ENCODE results near the gene WDFY4.

WDFY4 gene

GRCh38 chr10:48958598-48959190 lies 274.0 kb downstream of the WDFY4 start:
- Histone ChIP-seq H3K79me2 (ENCODE audit: control insufficient read depth, insufficient read depth, low read length) (no peaks in the 10 kb centered on the region), H3K27me3 (ENCODE audit: insufficient read depth, low read length, poor library complexity) (no peaks in the 10 kb centered on the region), H3K4me2 (ENCODE audit: low read length) (no peak overlapping the region), H2BK120ac (ENCODE audit: low read depth, low read length) (no peak overlapping the region), H4K5ac (ENCODE audit: low read length) (no peak overlapping the region), H3K9ac (ENCODE audit: low read length) (no peak overlapping the region), H4K8ac (ENCODE audit: low read depth, low read length) (no peak overlapping the region), H3K36me3 (ENCODE audit: control insufficient read depth, insufficient read depth, low read length) (no peaks in the 10 kb centered on the region), H3K27ac (ENCODE audit: low read depth, low read length) (no peak overlapping the region), H3K18ac (ENCODE audit: low read length) (no peak overlapping the region), H3K4me3 (ENCODE audit: low read length) (no peak overlapping the region), H2BK5ac (ENCODE audit: low read length) (no peak overlapping the region), H3K4me1 (ENCODE audit: control insufficient read depth, low read depth, low read length) (no peaks in the 10 kb centered on the region), H2BK15ac (replicated peaks; ENCODE audit: low read depth) (no peak overlapping the region), H3K4ac (ENCODE audit: low read depth, low read length) (no peak overlapping the region), H3K23ac (ENCODE audit: low read length) (no peak overlapping the region), H3K56ac (ENCODE audit: low read length) (no peak overlapping the region), H2AK5ac (ENCODE audit: low read length) (no peak overlapping the region), H3K79me1 (ENCODE audit: low read length) (no peaks in the 10 kb centered on the region)
- WGBS (ENCODE audit: extremely low coverage, insufficient coverage, low lambda C conversion rate), result no CpG with 5 or more reads among the region's 1 CpG
- DNase-seq, result no peak

- H2BK120ac ChIP-seq (ENCODE audit: low read depth, low read length), result no peak overlapping the region
- H2AK5ac ChIP-seq (ENCODE audit: low read length), result no peak overlapping the region
- H3K27ac ChIP-seq (ENCODE audit: low read depth, low read length), result no peak overlapping the region
- no peak overlapping the region for H3K23ac ChIP-seq (ENCODE audit: low read length)
- no peaks in the 10 kb centered on the region for H3K36me3 ChIP-seq (ENCODE audit: control insufficient read depth, insufficient read depth, low read length)
- H3K56ac ChIP-seq (ENCODE audit: low read length), result no peak overlapping the region
- WGBS (ENCODE audit: extremely low coverage, insufficient coverage, low lambda C conversion rate), result no CpG with 5 or more reads among the region's 1 CpG
- H2BK5ac ChIP-seq (ENCODE audit: low read length), result no peak overlapping the region
- no peaks in the 10 kb centered on the region for H3K79me2 ChIP-seq (ENCODE audit: control insufficient read depth, insufficient read depth, low read length)
- no peaks in the 10 kb centered on the region for H3K4me1 ChIP-seq (ENCODE audit: control insufficient read depth, low read depth, low read length)
- no peaks in the 10 kb centered on the region for H3K27me3 ChIP-seq (ENCODE audit: insufficient read depth, low read length, poor library complexity)
- no peak overlapping the region for H4K8ac ChIP-seq (ENCODE audit: low read depth, low read length)
- no peak overlapping the region for H3K4me3 ChIP-seq (ENCODE audit: low read length)
- H3K18ac ChIP-seq (ENCODE audit: low read length), result no peak overlapping the region
- no peak overlapping the region for H2BK15ac ChIP-seq (replicated peaks; ENCODE audit: low read depth)
- no peak for DNase-seq
- no peak overlapping the region for H3K4ac ChIP-seq (ENCODE audit: low read depth, low read length)
- no peak overlapping the region for H3K9ac ChIP-seq (ENCODE audit: low read length)
- no peaks in the 10 kb centered on the region for H3K79me1 ChIP-seq (ENCODE audit: low read length)
- no peak overlapping the region for H4K5ac ChIP-seq (ENCODE audit: low read length)
- no peak overlapping the region for H3K4me2 ChIP-seq (ENCODE audit: low read length)
Observed at GRCh38 chr10:48964038-48964437, 279.4 kb downstream of the WDFY4 start.

GRCh38 chr10:48965460-48965859 lies 280.8 kb downstream of the WDFY4 start:
- no peaks in the 10 kb centered on the region for H3K79me1 ChIP-seq (ENCODE audit: low read length)
- H3K4me1 ChIP-seq (ENCODE audit: control insufficient read depth, low read depth, low read length), result no peaks in the 10 kb centered on the region
- H3K36me3 ChIP-seq (ENCODE audit: control insufficient read depth, insufficient read depth, low read length), result no peaks in the 10 kb centered on the region
- WGBS (ENCODE audit: extremely low coverage, insufficient coverage, low lambda C conversion rate), result no CpG with 5 or more reads among the region's 4 CpGs
- no peak overlapping the region for H3K27ac ChIP-seq (ENCODE audit: low read depth, low read length)
- no peak overlapping the region for H4K8ac ChIP-seq (ENCODE audit: low read depth, low read length)
- H4K5ac ChIP-seq (ENCODE audit: low read length), result no peak overlapping the region
- H3K4ac ChIP-seq (ENCODE audit: low read depth, low read length), result no peak overlapping the region
- DNase-seq, result peak; percentile 37
- H3K4me2 ChIP-seq (ENCODE audit: low read length), result no peak overlapping the region
- no peak overlapping the region for H2AK5ac ChIP-seq (ENCODE audit: low read length)
- no peaks in the 10 kb centered on the region for H3K27me3 ChIP-seq (ENCODE audit: insufficient read depth, low read length, poor library complexity)
- H2BK15ac ChIP-seq (replicated peaks; ENCODE audit: low read depth), result no peak overlapping the region
- H3K79me2 ChIP-seq (ENCODE audit: control insufficient read depth, insufficient read depth, low read length), result no peaks in the 10 kb centered on the region
- H3K9ac ChIP-seq (ENCODE audit: low read length), result no peak overlapping the region
- H2BK5ac ChIP-seq (ENCODE audit: low read length), result no peak overlapping the region
- H3K56ac ChIP-seq (ENCODE audit: low read length), result no peak overlapping the region
- H3K4me3 ChIP-seq (ENCODE audit: low read length), result no peak overlapping the region
- no peak overlapping the region for H3K18ac ChIP-seq (ENCODE audit: low read length)
- H3K23ac ChIP-seq (ENCODE audit: low read length), result no peak overlapping the region
- no peak overlapping the region for H2BK120ac ChIP-seq (ENCODE audit: low read depth, low read length)

GRCh38 chr10:48968036-48968435 lies 283.4 kb downstream of the WDFY4 start:
- Histone ChIP-seq H3K9ac (ENCODE audit: low read length) (no peak overlapping the region), H2BK5ac (ENCODE audit: low read length) (no peak overlapping the region), H3K27ac (ENCODE audit: low read depth, low read length) (no peak overlapping the region), H3K79me2 (ENCODE audit: control insufficient read depth, insufficient read depth, low read length) (no peaks in the 10 kb centered on the region), H2BK120ac (ENCODE audit: low read depth, low read length) (no peak overlapping the region), H3K27me3 (ENCODE audit: insufficient read depth, low read length, poor library complexity) (no peaks in the 10 kb centered on the region), H4K8ac (ENCODE audit: low read depth, low read length) (no peak overlapping the region), H2BK15ac (replicated peaks; ENCODE audit: low read depth) (no peak overlapping the region), H3K56ac (ENCODE audit: low read length) (no peak overlapping the region), H2AK5ac (ENCODE audit: low read length) (no peak overlapping the region), H3K79me1 (ENCODE audit: low read length) (no peaks in the 10 kb centered on the region), H3K4me2 (ENCODE audit: low read length) (no peak overlapping the region), H3K4ac (ENCODE audit: low read depth, low read length) (no peak overlapping the region), H3K4me1 (ENCODE audit: control insufficient read depth, low read depth, low read length) (no peaks in the 10 kb centered on the region), H3K23ac (ENCODE audit: low read length) (no peak overlapping the region), H3K18ac (ENCODE audit: low read length) (no peak overlapping the region), H3K36me3 (ENCODE audit: control insufficient read depth, insufficient read depth, low read length) (no peaks in the 10 kb centered on the region), H3K4me3 (ENCODE audit: low read length) (no peak overlapping the region), H4K5ac (ENCODE audit: low read length) (no peak overlapping the region)
- no CpG with 5 or more reads among the region's 3 CpGs for WGBS (ENCODE audit: extremely low coverage, insufficient coverage, low lambda C conversion rate)
- DNase-seq, result no peak

GRCh38 chr10:48970046-48970445 lies 285.4 kb downstream of the WDFY4 start:
- Histone ChIP-seq H3K27me3 (ENCODE audit: insufficient read depth, low read length, poor library complexity) (no peaks in the 10 kb centered on the region), H3K18ac (ENCODE audit: low read length) (no peak overlapping the region), H3K27ac (ENCODE audit: low read depth, low read length) (no peak overlapping the region), H4K5ac (ENCODE audit: low read length) (no peak overlapping the region), H2AK5ac (ENCODE audit: low read length) (no peak overlapping the region), H4K8ac (ENCODE audit: low read depth, low read length) (no peak overlapping the region), H2BK5ac (ENCODE audit: low read length) (no peak overlapping the region), H3K23ac (ENCODE audit: low read length) (no peak overlapping the region), H3K4me1 (ENCODE audit: control insufficient read depth, low read depth, low read length) (no peaks in the 10 kb centered on the region), H3K9ac (ENCODE audit: low read length) (no peak overlapping the region), H3K79me1 (ENCODE audit: low read length) (no peaks in the 10 kb centered on the region), H3K56ac (ENCODE audit: low read length) (no peak overlapping the region), H3K4me3 (ENCODE audit: low read length) (no peak overlapping the region), H3K4ac (ENCODE audit: low read depth, low read length) (no peak overlapping the region), H3K79me2 (ENCODE audit: control insufficient read depth, insufficient read depth, low read length) (no peaks in the 10 kb centered on the region), H3K36me3 (ENCODE audit: control insufficient read depth, insufficient read depth, low read length) (no peaks in the 10 kb centered on the region), H3K4me2 (ENCODE audit: low read length) (no peak overlapping the region), H2BK120ac (ENCODE audit: low read depth, low read length) (no peak overlapping the region), H2BK15ac (replicated peaks; ENCODE audit: low read depth) (no peak overlapping the region)
- no CpG with 5 or more reads among the region's 14 CpGs for WGBS (ENCODE audit: extremely low coverage, insufficient coverage, low lambda C conversion rate)
- no peak for DNase-seq

GRCh38 chr10:48970654-48971053 lies 286.0 kb downstream of the WDFY4 start:
- no peaks in the 10 kb centered on the region for H3K36me3 ChIP-seq (ENCODE audit: control insufficient read depth, insufficient read depth, low read length)
- H3K4me3 ChIP-seq (ENCODE audit: low read length), result no peak overlapping the region
- H3K4me1 ChIP-seq (ENCODE audit: control insufficient read depth, low read depth, low read length), result no peaks in the 10 kb centered on the region
- no peak for DNase-seq
- no peak overlapping the region for H2BK120ac ChIP-seq (ENCODE audit: low read depth, low read length)
- H3K27me3 ChIP-seq (ENCODE audit: insufficient read depth, low read length, poor library complexity), result no peaks in the 10 kb centered on the region
- H4K5ac ChIP-seq (ENCODE audit: low read length), result no peak overlapping the region
- H2BK15ac ChIP-seq (replicated peaks; ENCODE audit: low read depth), result no peak overlapping the region
- H4K8ac ChIP-seq (ENCODE audit: low read depth, low read length), result no peak overlapping the region
- no peak overlapping the region for H2AK5ac ChIP-seq (ENCODE audit: low read length)
- no peak overlapping the region for H3K56ac ChIP-seq (ENCODE audit: low read length)
- H3K23ac ChIP-seq (ENCODE audit: low read length), result no peak overlapping the region
- no peak overlapping the region for H3K9ac ChIP-seq (ENCODE audit: low read length)
- no peak overlapping the region for H3K4ac ChIP-seq (ENCODE audit: low read depth, low read length)
- WGBS (ENCODE audit: extremely low coverage, insufficient coverage, low lambda C conversion rate), result no CpG with 5 or more reads among the region's 4 CpGs
- no peaks in the 10 kb centered on the region for H3K79me1 ChIP-seq (ENCODE audit: low read length)
- H3K4me2 ChIP-seq (ENCODE audit: low read length), result no peak overlapping the region
- H3K27ac ChIP-seq (ENCODE audit: low read depth, low read length), result no peak overlapping the region
- H3K79me2 ChIP-seq (ENCODE audit: control insufficient read depth, insufficient read depth, low read length), result no peaks in the 10 kb centered on the region
- no peak overlapping the region for H2BK5ac ChIP-seq (ENCODE audit: low read length)
- H3K18ac ChIP-seq (ENCODE audit: low read length), result no peak overlapping the region

All from mesendoderm (in vitro differentiated cells).